Caki2 (cell line): Measurements from ENCODE around the gene S100A10. TPM values are rescaled to one million over a fixed set of nuclear protein-coding genes. Genes with fewer than 3 reads are reported as not detected.
A peak's percentile ranks its signal among the peaks of the same experiment; 100 is the strongest.

Source experiments
- DNase-seq: peaks from one replicate; pipeline ENCODE4 v3.0.0-alpha.2; 2015; ENCODE audit warnings: low read depth
- in situ Hi-C: cut with HindIII; loops from 2 replicates; pipeline ENCODE4 v1.10.0; 2016; ENCODE audit warnings: low sequenced_read_pairs, low pct_unique_long_range_greater_than_20kb, mixed read lengths
- total RNA-seq: library from RNA; depleted of rRNA; stranded (reverse); fragments of >200 nt; shearing (Covaris generic); gene quantifications from 2 replicates; pipeline ENCODE4 v1.2.3, GENCODE V29; 2014; ENCODE audit warnings: low replicate concordance

S100A10 gene
- total RNA-seq, 1 experiment from 2014 or later = 456 TPM

GRCh38 chr1:152018537-152018936 lies 24.9 kb upstream of the S100A10 start:
- in situ Hi-C loops = no loop called here
- no peak for DNase-seq

DNA sequence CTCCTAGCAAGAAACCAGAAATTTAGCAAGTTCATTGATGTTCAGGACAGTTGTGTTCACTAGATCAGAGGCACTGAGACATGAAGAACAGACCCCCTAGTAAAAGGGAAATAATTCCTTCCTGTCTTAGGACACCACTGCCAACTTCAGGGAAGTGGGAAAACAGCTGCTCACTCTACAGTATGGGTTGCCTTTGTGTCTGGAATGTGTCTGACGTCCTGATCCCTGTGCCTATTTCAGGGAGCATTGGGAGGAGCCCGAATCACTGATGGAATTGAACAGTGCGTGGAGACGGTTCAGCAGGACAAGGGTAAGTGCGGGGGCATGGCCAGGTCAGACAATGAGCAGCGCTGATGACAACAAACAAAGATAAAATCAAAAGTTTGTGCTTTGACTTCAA lies 22.1 kb upstream of the S100A10 start:
- in situ Hi-C loops = no loop called here
- no peak for DNase-seq

GRCh38 chr1:152014943-152015342 lies 21.3 kb upstream of the S100A10 start:
- DNase-seq = no peak
- in situ Hi-C loops = no loop called here

- peak; percentile 42 for DNase-seq
- in situ Hi-C loops = no loop called here
These were observed 20.1 kb upstream of the S100A10 start for GRCh38 chr1:152013664-152014237.

- no peak for DNase-seq
- in situ Hi-C loops = no loop called here
These were observed 16.0 kb upstream of the S100A10 start for GRCh38 chr1:152009691-152010090.

GRCh38 chr1:152007047-152007446 lies 13.4 kb upstream of the S100A10 start:
- in situ Hi-C loops = no loop called here
- no peak for DNase-seq

DNA sequence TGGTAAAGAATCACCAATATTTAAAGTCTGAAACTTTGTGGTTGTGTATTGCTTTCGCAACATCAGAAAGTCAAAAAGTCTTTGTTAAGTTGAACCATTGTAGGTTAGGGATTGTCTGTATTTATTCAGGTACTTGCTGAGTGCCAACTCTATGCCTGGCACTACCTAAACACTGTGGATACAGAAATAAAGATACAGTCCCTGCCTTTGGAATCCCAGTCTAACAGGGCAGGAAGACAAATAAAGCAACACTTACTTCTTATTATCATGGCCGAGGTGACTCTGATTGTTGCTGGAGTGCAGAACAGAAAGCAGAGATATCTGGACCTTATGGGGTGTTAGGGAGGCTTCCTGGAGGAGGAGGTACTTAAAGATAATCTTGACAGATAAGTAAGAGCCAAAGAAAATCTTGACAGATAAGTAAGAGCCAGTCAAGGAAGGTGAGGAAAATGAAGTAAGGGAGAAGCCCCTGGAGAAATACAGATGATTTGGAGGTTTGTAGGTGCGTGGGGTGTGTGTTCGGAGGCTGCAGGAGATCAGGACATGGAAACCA lies 11.8 kb upstream of the S100A10 start:
- in situ Hi-C loops = no loop called here
- DNase-seq = no peak

- DNase-seq = no peak
These were observed 10.3 kb upstream of the S100A10 start for GRCh38 chr1:152003846-152004442.

GRCh38 chr1:152002960-152003359 lies 9.3 kb upstream of the S100A10 start:
- in situ Hi-C loops = no loop called here
- no peak for DNase-seq

More at GRCh38 chr1:152003846-152004442, 10.3 kb upstream of the S100A10 start:
- in situ Hi-C loops = no loop called here

GRCh38 chr1:152001631-152002584 lies 8.2 kb upstream of the S100A10 start:
- in situ Hi-C loops = no loop called here
- peak; percentile 73 for DNase-seq

GRCh38 chr1:152000964-152001630 lies 7.4 kb upstream of the S100A10 start:
- no peak for DNase-seq
- in situ Hi-C loops = no loop called here

- DNase-seq = peak; percentile 91
- in situ Hi-C loops = no loop called here
These were observed 5.1 kb upstream of the S100A10 start for GRCh38 chr1:151998611-151999362.

DNA sequence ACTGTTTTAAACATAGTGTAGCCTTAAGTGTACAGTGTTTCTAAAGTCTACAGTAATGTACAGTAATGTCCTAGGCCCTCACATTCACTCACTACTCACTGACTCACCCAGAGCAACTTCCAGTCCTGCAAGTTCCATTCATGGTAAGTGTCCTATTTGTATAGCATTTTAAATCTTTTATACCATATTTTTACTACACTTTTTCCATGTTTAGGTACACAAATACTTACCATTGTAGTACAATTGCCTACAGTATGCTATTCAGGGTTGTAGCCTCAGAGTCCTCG lies 3.6 kb upstream of the S100A10 start:
- no peak for DNase-seq
- in situ Hi-C loops = no loop called here

- in situ Hi-C loops = no loop called here
- no peak for DNase-seq
These were observed 2.1 kb upstream of the S100A10 start for GRCh38 chr1:151995774-151996173.

- peak; percentile 84 for DNase-seq
- in situ Hi-C loops = no loop called here
These were observed 1.3 kb upstream of the S100A10 start for GRCh38 chr1:151994956-151995355.

GRCh38 chr1:151993084-151993733 lies 450 bp downstream of the S100A10 start:
- in situ Hi-C loops = no loop called here
- no peak for DNase-seq

DNA sequence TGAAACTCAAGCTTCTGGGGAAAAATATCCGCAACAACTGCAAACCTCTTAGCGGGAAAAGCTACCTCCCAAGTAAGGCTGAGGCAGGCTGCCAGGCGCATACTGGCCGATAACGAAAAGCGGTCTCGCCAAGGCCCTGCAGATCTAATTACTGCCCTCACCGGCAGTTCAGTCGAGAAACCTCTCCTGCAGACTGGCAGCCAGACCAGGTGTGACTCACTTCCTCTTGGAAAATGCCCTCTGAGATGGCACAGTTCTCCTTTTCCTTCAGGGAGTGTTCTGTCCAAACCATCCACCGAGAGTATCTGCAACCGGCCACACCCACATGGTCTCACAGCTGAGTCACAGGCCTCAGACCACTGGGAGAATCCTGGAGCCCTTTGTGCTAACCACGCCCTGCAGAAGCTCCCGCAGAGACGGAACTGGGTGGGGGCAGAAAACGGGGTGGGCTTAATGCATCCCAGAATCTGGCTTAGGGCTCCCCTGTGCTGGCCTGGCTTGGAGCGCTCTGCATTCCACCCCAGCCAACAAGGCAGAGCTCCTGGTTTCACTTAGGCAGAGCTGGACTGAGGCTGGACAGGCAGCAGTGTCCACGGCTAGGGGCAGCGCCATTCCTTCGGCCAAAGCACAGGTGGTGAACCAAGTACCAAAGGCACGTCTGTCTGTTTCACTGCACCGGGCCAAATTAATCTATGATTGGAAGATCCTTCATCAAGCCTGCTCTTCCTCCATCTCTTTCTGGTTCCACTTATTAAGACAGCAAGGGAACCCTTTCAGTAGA lies 1.2 kb downstream of the S100A10 start:
- in situ Hi-C loops = no loop called here
- DNase-seq = peak; percentile 98
